ENCODE measurements around the gene MED25.

The MED25 gene

GRCh38 chr19:49858088-49858985 lies 40.2 kb downstream of the MED25 start:
- no peak for DNase-seq (ENCODE audit: low read depth)

GRCh38 chr19:49859682-49860335 lies 41.7 kb downstream of the MED25 start:
- no peak for DNase-seq (ENCODE audit: low read depth)

GRCh38 chr19:49860336-49861102 lies 42.4 kb downstream of the MED25 start:
- no peak for DNase-seq (ENCODE audit: low read depth)

GRCh38 chr19:49861107-49861506 lies 43.0 kb downstream of the MED25 start:
- DNase-seq (ENCODE audit: low read depth): no peak

- DNase-seq (ENCODE audit: low read depth): no peak
Measured at GRCh38 chr19:49861541-49862378, 43.7 kb downstream of the MED25 start.

GRCh38 chr19:49862391-49863253 lies 44.5 kb downstream of the MED25 start:
- no peak for DNase-seq (ENCODE audit: low read depth)

- DNase-seq (ENCODE audit: low read depth): no peak
Measured at GRCh38 chr19:49863254-49863934, 45.3 kb downstream of the MED25 start.

- no peak for DNase-seq (ENCODE audit: low read depth)
Measured at GRCh38 chr19:49863935-49864320, 45.8 kb downstream of the MED25 start.

GRCh38 chr19:49864890-49865289 lies 46.8 kb downstream of the MED25 start:
- no peak for DNase-seq (ENCODE audit: low read depth)

GRCh38 chr19:49866933-49867782 lies 49.1 kb downstream of the MED25 start, which contains the start of gene PNKP:
Gene PNKP (minus strand): TSS chr19:49867576. CDS start chr19:49867204, 372 bp downstream.
- peak; percentile 85 for DNase-seq (ENCODE audit: low read depth)

GRCh38 chr19:49869009-49869483 lies 51.0 kb downstream of the MED25 start:
- no peak for DNase-seq (ENCODE audit: low read depth)

- peak; percentile 100 for DNase-seq (ENCODE audit: low read depth)
Measured at GRCh38 chr19:49869484-49870308, 51.6 kb downstream of the MED25 start.

GRCh38 chr19:49870309-49870901 lies 52.3 kb downstream of the MED25 start:
- no peak for DNase-seq (ENCODE audit: low read depth)

- DNase-seq (ENCODE audit: low read depth): no peak
Measured at GRCh38 chr19:49871349-49871985, 53.4 kb downstream of the MED25 start.

GRCh38 chr19:49872245-49873128 lies 54.4 kb downstream of the MED25 start:
- DNase-seq (ENCODE audit: low read depth): no peak

GRCh38 chr19:49873129-49873521 lies 55.0 kb downstream of the MED25 start:
- no peak for DNase-seq (ENCODE audit: low read depth)
